ENCODE results near the gene DDX10.

GRCh38 chr11:108881131-108881530 is 216.3 kb downstream of the DDX10 start:
- TF ChIP-seq, protein P1, sequence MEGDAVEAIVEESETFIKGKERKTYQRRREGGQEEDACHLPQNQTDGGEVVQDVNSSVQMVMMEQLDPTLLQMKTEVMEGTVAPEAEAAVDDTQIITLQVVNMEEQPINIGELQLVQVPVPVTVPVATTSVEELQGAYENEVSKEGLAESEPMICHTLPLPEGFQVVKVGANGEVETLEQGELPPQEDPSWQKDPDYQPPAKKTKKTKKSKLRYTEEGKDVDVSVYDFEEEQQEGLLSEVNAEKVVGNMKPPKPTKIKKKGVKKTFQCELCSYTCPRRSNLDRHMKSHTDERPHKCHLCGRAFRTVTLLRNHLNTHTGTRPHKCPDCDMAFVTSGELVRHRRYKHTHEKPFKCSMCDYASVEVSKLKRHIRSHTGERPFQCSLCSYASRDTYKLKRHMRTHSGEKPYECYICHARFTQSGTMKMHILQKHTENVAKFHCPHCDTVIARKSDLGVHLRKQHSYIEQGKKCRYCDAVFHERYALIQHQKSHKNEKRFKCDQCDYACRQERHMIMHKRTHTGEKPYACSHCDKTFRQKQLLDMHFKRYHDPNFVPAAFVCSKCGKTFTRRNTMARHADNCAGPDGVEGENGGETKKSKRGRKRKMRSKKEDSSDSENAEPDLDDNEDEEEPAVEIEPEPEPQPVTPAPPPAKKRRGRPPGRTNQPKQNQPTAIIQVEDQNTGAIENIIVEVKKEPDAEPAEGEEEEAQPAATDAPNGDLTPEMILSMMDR (IDR thresholded peaks at IDR 0.05), result no peak
- TF ChIP-seq ZFX (IDR thresholded peaks at IDR 0.05; ENCODE audit: borderline replicate concordance), result no peak
